OCI-LY7 (cell line): ENCODE data around the gene MARCHF4. TPM values are rescaled to one million over a fixed set of nuclear protein-coding genes. Genes with fewer than 3 reads are reported as not detected.

ENCODE experiments used
- BruUV-seq: library from RNA; stranded (reverse); fragments of 400-500 nt; replicated peaks from 2 replicates; lab custom pipeline; 2021; lab: Mats Ljungman, UMichigan
- CTCF ChIA-PET: fragments of 300-600 bp; sonication (Branson Sonifier 250); formaldehyde crosslinking; loops from one replicate; lab custom pipeline; 2022; ENCODE audit warnings: antibody characterized with exemption; ENCODE audit not compliant: unreplicated experiment; lab: Charles Lee
- POLR2A ChIA-PET: fragments of 300-600 bp; sonication (Branson Sonifier 250); formaldehyde crosslinking; loops from one replicate; lab custom pipeline; 2022; ENCODE audit warnings: antibody characterized with exemption; lab: Charles Lee
- DNase-seq: peaks from one replicate; pipeline ENCODE4 v3.0.0-alpha.2; 2015; ENCODE audit warnings: low spot score
- H2AFZ ChIP-seq: fragments of 200-600 bp; sonication (generic), shearing (Covaris generic); 2 replicates; pipeline ENCODE4 v1.6.1; 2014; ENCODE audit warnings: mild to moderate bottlenecking, antibody characterized with exemption, low read length, moderate library complexity
- H3K27ac ChIP-seq: fragments of 200-600 bp; sonication (generic); 2 replicates; pipeline ENCODE4 v1.5.1; 2014; ENCODE audit warnings: mixed run types, low read depth, mild to moderate bottlenecking, moderate library complexity, low read length, inconsistent platforms; ENCODE audit not compliant: poor library complexity, severe bottlenecking
- H3K36me3 ChIP-seq: fragments of 200-600 bp; sonication (generic); 2 replicates; pipeline ENCODE4 v1.6.1; 2014; ENCODE audit warnings: mild to moderate bottlenecking, antibody characterized with exemption, low read length, moderate library complexity, mixed read lengths; ENCODE audit not compliant: insufficient read depth
- H3K4me1 ChIP-seq: fragments of 200-600 bp; sonication (generic); 2 replicates; pipeline ENCODE4 v1.5.1; 2014; ENCODE audit warnings: mild to moderate bottlenecking, low read length; ENCODE audit not compliant: insufficient read depth, poor library complexity, severe bottlenecking
- H3K4me2 ChIP-seq: fragments of 200-600 bp; sonication (generic); 2 replicates; pipeline ENCODE4 v1.6.1; 2014; ENCODE audit warnings: mild to moderate bottlenecking, low read length
- H3K4me3 ChIP-seq: fragments of 200-600 bp; sonication (generic); 2 replicates; pipeline ENCODE4 v1.5.1; 2014; ENCODE audit warnings: mild to moderate bottlenecking, low read depth, low read length; ENCODE audit not compliant: poor library complexity, severe bottlenecking
- H3K79me2 ChIP-seq: fragments of 200-600 bp; sonication (generic); 2 replicates; pipeline ENCODE4 v1.6.1; 2016; ENCODE audit warnings: low read depth, mild to moderate bottlenecking, low read length, moderate library complexity, mixed read lengths; ENCODE audit not compliant: insufficient read depth
- H3K9me2 ChIP-seq: fragments of 200-600 bp; sonication (generic); 2 replicates; pipeline ENCODE4 v1.6.1; 2016; ENCODE audit warnings: mild to moderate bottlenecking, low read length, mixed read lengths; ENCODE audit not compliant: insufficient read depth
- H3K9me3 ChIP-seq: fragments of 200-600 bp; sonication (generic); 2 replicates; pipeline ENCODE4 v1.6.1; 2014; ENCODE audit warnings: mild to moderate bottlenecking, mixed run types, low read length, mixed read lengths
- H4K20me1 ChIP-seq: fragments of 200-600 bp; sonication (generic); 2 replicates; pipeline ENCODE4 v1.6.1; 2014; ENCODE audit warnings: mild to moderate bottlenecking, antibody characterized with exemption, low read length, moderate library complexity, mixed read lengths; ENCODE audit not compliant: insufficient read depth
- CTCF ChIP-seq: fragments of 200-600 bp; sonication (generic); conservative IDR thresholded peaks from 2 replicates; pipeline ENCODE4 v1.5.1; 2014; ENCODE audit warnings: mild to moderate bottlenecking, antibody characterized with exemption, low read length, moderate library complexity, mixed read lengths
- EZH2phosphoT487 ChIP-seq: fragments of 200-600 bp; sonication (generic); IDR thresholded peaks from 2 replicates; pipeline ENCODE4 v1.6.1; 2018; ENCODE audit warnings: low read depth, borderline replicate concordance, mild to moderate bottlenecking, mixed run types, antibody characterized with exemption, low read length, moderate library complexity, mixed read lengths
- intact Hi-C: fragments of 100-400 bp; cut with micrococcal nuclease; formaldehyde crosslinking; loops from one replicate; pipeline ENCODE4 v1.10.0; 2022; ENCODE audit not compliant: unreplicated experiment
- total RNA-seq, 2 experiments: library from RNA; depleted of rRNA in 1 of 2; stranded (reverse); fragments of >200 nt in 1 of 2; shearing (Covaris generic) in 1 of 2; gene quantifications; 2 replicates each; pipeline ENCODE4 v1.2.3, GENCODE V29; 2014 to 2022

The MARCHF4 gene
- total RNA-seq, 2 experiments from 2014 or later, result not detected

GRCh38 chr2:216391401-216391800, 19.1 kb upstream of the MARCHF4 start:
- POLR2A ChIA-PET, result no interaction called here
- no TSS peak for BruUV-seq
- intact Hi-C loops, result no loop called here
- TF ChIP-seq CTCF, result no peak
- no peak for TF ChIP-seq EZH2phosphoT487
- no peak overlapping the region for H3K4me2 ChIP-seq
- CTCF ChIA-PET, result no interaction called here
- no peaks in the 10 kb centered on the region for H3K36me3 ChIP-seq
- no peaks in the 10 kb centered on the region for H3K9me3 ChIP-seq
- H3K4me3 ChIP-seq, result no peak overlapping the region
- H3K27ac ChIP-seq, result no peak overlapping the region
- no peaks in the 10 kb centered on the region for H3K79me2 ChIP-seq
- H3K4me1 ChIP-seq, result no peaks in the 10 kb centered on the region
- no peaks in the 10 kb centered on the region for H4K20me1 ChIP-seq
- no peaks in the 10 kb centered on the region for H3K9me2 ChIP-seq
- H2AFZ ChIP-seq, result no peak overlapping the region
- DNase-seq, result no peak

DNA sequence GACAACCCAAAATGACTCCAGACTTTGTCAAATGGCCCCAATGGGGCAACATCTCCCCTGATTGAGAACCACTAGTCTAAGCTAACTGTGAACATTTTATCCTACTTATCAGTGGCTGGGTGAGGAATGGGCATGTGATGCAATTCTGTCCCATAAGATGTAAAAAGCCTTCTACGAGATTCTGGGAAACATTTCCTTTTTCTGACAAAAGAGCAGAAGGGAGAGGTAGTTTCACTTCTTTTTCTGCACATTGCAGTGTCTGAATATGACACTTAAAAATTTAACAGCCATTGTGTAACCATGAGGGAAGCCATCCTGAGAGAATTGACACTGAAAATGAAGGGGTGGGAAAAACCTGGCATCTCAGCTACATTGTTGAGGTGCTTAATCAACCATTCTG, 17.3 kb upstream of the MARCHF4 start:
- DNase-seq, result no peak
- H3K4me2 ChIP-seq, result no peak overlapping the region
- intact Hi-C loops, result no loop called here
- H3K79me2 ChIP-seq, result no peaks in the 10 kb centered on the region
- H3K36me3 ChIP-seq, result no peaks in the 10 kb centered on the region
- no peaks in the 10 kb centered on the region for H3K9me3 ChIP-seq
- no TSS peak for BruUV-seq
- ChIA-PET POLR2A (no interaction called here), CTCF (interaction anchor here (0.6 kb wide), 1 partner anchor 292 kb away, joined by 3 read pairs; no protein-coding TSS in a partner anchor)
- no peak overlapping the region for H3K27ac ChIP-seq
- no peak overlapping the region for H2AFZ ChIP-seq
- no peaks in the 10 kb centered on the region for H3K4me1 ChIP-seq
- no peaks in the 10 kb centered on the region for H3K9me2 ChIP-seq
- no peaks in the 10 kb centered on the region for H4K20me1 ChIP-seq
- no peak for TF ChIP-seq CTCF
- no peak for TF ChIP-seq EZH2phosphoT487
- H3K4me3 ChIP-seq, result no peak overlapping the region

DNA sequence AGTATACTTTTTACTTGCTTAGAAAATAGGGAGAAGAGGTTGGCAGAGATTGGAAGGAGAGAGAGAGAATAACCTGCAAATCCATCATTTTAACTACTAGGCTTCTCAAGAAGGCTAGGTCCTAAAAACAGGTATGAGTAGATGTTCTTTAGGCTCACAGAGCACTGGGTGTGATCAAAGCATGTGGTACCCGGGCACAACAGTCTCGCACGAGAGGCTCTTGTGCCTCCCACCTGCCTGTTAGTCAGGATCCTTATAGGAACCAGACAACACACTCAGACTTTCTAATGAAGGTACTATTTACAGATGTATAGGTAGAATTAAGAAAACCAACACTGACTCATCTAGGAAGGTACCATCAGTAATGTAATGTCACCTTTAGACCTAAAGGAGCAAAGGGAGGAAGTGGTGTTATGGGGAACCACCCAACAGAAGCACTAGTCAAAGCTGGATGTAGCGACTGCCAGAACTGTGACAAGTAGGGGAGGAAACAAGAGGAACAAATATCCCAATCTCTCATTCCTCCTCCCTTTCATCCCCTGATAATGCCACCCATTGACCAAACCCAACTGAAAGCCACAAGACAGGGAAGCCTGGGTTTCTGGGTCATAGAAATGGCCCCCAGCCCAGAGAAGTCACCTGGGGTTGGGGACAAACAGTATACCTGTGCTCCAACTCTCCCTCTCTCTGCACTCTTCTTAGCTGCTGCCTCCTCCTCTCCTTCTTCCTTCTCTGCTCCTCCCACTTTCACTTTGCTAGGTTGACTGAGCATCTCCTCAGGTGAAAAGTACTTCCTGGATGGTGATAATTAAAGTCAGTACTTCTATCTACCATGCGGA, 16.0 kb upstream of the MARCHF4 start:
- no peak overlapping the region for H3K27ac ChIP-seq
- H3K4me1 ChIP-seq, result no peaks in the 10 kb centered on the region
- intact Hi-C loops, result no loop called here
- H3K9me3 ChIP-seq, result no peaks in the 10 kb centered on the region
- DNase-seq, result no peak
- no TSS peak for BruUV-seq
- ChIA-PET CTCF (no interaction called here), POLR2A (interaction anchor here (0.6 kb wide), 1 partner anchor 46 kb away, joined by 4 read pairs; no protein-coding TSS in a partner anchor)
- H4K20me1 ChIP-seq, result no peaks in the 10 kb centered on the region
- no peaks in the 10 kb centered on the region for H3K9me2 ChIP-seq
- no peaks in the 10 kb centered on the region for H3K79me2 ChIP-seq
- H3K36me3 ChIP-seq, result no peaks in the 10 kb centered on the region
- H3K4me3 ChIP-seq, result no peak overlapping the region
- H2AFZ ChIP-seq, result no peak overlapping the region
- TF ChIP-seq EZH2phosphoT487 (no peak), CTCF (no peak)
- H3K4me2 ChIP-seq, result no peak overlapping the region
